Measurements from ENCODE around the gene TCP1. TPM values are rescaled to one million over a fixed set of nuclear protein-coding genes. Genes with fewer than 3 reads are reported as not detected.
"Not testable (repeated sequence)": the region's sequence is repeated elsewhere in the genome, so short reads cannot be mapped to it uniquely, and the experiment has no call there.

TCP1 gene
- total RNA-seq, 1 experiment from 2014 or later: 340 TPM

DNA sequence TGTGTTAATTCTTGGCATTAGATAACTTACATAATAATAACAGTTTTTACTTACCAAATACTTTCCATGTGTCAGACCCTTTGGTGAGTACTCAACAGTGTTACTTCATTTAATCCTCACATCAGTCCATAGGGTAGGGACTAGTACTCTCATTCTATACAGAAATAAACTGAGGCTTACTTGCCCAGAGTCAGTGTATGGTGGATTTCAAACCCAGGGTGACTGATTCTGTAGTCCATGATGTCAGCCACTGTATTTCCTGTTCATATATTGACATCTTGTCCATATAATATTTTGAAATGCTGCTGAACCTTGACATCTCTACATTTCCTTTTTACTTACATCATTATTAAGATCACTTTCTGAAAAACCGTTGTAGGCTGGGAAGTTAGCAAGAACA lies 8.2 kb upstream of the TCP1 start:
- DNase-seq (ENCODE audit: low read depth, low spot score) (no peak), ATAC-seq (no peak)
- ChIA-PET CTCF (no interaction called here), POLR2A (no interaction called here)
- Histone ChIP-seq H3K4me1 (ENCODE audit: control insufficient read depth, insufficient read depth, low read length) (no peaks in the 10 kb centered on the region), H3K27ac (ENCODE audit: low read length) (no peak overlapping the region), H3K4me3 (ENCODE audit: low read depth in 2 of 2, low read length in 2 of 2) (no peak overlapping the region), H3K9me3 (ENCODE audit: control insufficient read depth, insufficient read depth, low read depth, low read length) (no peaks in the 10 kb centered on the region), H3K27me3 (ENCODE audit: control insufficient read depth, insufficient read depth, low read length) (no peaks in the 10 kb centered on the region), H3K36me3 (ENCODE audit: control insufficient read depth, insufficient read depth, low read length) (peaks cover 17% of the 10 kb centered on the region; the same call in 1 of the 2 replicates)
- intact Hi-C loops (cut with micrococcal nuclease; ENCODE audit: unreplicated experiment) (no loop called here), in situ Hi-C loops (cut with HindIII; ENCODE audit: low pct_unique_long_range_greater_than_20kb, low sequenced_read_pairs) (no loop called here)
- TSS peak; percentile 50 for BruUV-seq (replicated peaks)
- TF ChIP-seq TCF7L2 (IDR thresholded peaks at IDR 0.05; ENCODE audit: low read depth, low read length) (no peak), POLR2AphosphoS5 (IDR thresholded peaks at IDR 0.05; ENCODE audit: low read depth, low read length) (no peak), SIN3A (IDR thresholded peaks at IDR 0.05; ENCODE audit: borderline replicate concordance, insufficient read depth, low read depth, low read length) (no peak)
- TF ChIP-seq, protein P1, sequence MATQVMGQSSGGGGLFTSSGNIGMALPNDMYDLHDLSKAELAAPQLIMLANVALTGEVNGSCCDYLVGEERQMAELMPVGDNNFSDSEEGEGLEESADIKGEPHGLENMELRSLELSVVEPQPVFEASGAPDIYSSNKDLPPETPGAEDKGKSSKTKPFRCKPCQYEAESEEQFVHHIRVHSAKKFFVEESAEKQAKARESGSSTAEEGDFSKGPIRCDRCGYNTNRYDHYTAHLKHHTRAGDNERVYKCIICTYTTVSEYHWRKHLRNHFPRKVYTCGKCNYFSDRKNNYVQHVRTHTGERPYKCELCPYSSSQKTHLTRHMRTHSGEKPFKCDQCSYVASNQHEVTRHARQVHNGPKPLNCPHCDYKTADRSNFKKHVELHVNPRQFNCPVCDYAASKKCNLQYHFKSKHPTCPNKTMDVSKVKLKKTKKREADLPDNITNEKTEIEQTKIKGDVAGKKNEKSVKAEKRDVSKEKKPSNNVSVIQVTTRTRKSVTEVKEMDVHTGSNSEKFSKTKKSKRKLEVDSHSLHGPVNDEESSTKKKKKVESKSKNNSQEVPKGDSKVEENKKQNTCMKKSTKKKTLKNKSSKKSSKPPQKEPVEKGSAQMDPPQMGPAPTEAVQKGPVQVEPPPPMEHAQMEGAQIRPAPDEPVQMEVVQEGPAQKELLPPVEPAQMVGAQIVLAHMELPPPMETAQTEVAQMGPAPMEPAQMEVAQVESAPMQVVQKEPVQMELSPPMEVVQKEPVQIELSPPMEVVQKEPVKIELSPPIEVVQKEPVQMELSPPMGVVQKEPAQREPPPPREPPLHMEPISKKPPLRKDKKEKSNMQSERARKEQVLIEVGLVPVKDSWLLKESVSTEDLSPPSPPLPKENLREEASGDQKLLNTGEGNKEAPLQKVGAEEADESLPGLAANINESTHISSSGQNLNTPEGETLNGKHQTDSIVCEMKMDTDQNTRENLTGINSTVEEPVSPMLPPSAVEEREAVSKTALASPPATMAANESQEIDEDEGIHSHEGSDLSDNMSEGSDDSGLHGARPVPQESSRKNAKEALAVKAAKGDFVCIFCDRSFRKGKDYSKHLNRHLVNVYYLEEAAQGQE (IDR thresholded peaks at IDR 0.05; ENCODE audit: insufficient read depth in 1 of 2, low read depth in 2 of 2, low read length in 1 of 2): no peak
- TF ChIP-seq, protein P2, sequence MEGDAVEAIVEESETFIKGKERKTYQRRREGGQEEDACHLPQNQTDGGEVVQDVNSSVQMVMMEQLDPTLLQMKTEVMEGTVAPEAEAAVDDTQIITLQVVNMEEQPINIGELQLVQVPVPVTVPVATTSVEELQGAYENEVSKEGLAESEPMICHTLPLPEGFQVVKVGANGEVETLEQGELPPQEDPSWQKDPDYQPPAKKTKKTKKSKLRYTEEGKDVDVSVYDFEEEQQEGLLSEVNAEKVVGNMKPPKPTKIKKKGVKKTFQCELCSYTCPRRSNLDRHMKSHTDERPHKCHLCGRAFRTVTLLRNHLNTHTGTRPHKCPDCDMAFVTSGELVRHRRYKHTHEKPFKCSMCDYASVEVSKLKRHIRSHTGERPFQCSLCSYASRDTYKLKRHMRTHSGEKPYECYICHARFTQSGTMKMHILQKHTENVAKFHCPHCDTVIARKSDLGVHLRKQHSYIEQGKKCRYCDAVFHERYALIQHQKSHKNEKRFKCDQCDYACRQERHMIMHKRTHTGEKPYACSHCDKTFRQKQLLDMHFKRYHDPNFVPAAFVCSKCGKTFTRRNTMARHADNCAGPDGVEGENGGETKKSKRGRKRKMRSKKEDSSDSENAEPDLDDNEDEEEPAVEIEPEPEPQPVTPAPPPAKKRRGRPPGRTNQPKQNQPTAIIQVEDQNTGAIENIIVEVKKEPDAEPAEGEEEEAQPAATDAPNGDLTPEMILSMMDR (IDR thresholded peaks at IDR 0.05): no peak

DNA sequence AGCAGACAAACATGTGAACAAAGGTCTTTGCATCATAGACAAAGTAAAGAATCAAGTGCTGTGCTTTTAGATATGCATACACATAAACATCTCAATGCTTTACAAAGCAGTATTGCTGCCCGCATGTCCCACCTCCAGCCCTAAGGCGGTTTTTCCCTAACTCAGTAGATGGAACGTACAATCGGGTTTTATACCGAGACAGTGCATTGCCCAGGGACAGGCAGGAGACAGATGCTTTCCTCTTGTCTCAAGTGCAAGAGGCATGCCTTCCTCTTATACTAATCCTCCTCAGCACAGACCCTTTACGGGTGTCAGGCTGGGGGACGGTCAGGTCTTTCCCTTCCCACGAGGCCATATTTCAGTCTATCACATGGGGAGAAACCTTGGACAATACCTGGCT lies 5.6 kb upstream of the TCP1 start:
- H3K4me3 ChIP-seq (ENCODE audit: low read depth in 2 of 2, low read length in 2 of 2); POLR2A ChIA-PET; ATAC-seq; DNase-seq (ENCODE audit: low read depth, low spot score); intact Hi-C loops (cut with micrococcal nuclease; ENCODE audit: unreplicated experiment); H3K4me1 ChIP-seq (ENCODE audit: control insufficient read depth, insufficient read depth, low read length); CTCF ChIA-PET; H3K9me3 ChIP-seq (ENCODE audit: control insufficient read depth, insufficient read depth, low read depth, low read length); H3K27me3 ChIP-seq (ENCODE audit: control insufficient read depth, insufficient read depth, low read length); BruUV-seq (replicated peaks); in situ Hi-C loops (cut with HindIII; ENCODE audit: low pct_unique_long_range_greater_than_20kb, low sequenced_read_pairs); H3K27ac ChIP-seq (ENCODE audit: low read length): not testable (repeated sequence)
- peaks cover 27% of the 10 kb centered on the region for H3K36me3 ChIP-seq (ENCODE audit: control insufficient read depth, insufficient read depth, low read length)

DNA sequence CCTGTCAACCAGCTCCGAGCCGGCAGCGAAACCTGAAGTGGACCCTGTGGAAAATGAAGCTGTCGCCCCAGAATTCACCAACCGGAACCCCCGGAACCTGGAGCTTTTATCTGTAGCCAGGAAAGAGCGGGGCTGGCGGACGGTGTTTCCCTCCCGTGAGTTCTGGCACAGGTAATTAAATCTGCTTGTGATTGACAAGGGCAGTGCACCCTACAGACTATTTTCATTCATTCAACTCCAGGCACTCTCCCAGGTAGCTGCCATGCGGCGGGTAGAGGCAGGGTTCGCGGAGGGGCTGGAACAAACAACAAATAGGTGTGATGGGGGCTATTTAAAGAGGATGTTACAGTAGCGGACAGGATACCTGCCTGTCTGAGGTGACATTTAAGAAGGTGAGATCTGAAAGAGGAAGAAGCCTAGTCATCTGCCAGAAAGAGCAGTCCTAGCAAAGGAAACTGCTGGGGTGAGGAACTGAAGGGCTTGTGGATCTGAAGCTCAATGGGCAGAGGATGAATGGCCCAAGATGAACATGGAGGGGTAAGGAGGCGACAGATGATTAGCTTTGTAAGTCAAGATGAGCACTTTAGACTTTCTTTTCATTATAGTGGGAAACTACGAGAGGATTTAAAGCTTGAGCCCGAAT lies 1.7 kb upstream of the TCP1 start:
- peaks cover 43% of the 10 kb centered on the region for H3K36me3 ChIP-seq (ENCODE audit: control insufficient read depth, insufficient read depth, low read length)
- no TSS peak for BruUV-seq (replicated peaks)
- ATAC-seq (no peak), DNase-seq (ENCODE audit: low read depth, low spot score) (no peak)
- H3K4me1 ChIP-seq (ENCODE audit: control insufficient read depth, insufficient read depth, low read length): peaks cover 26% of the 10 kb centered on the region; the same call in 1 of the 2 replicates
- H3K27me3 ChIP-seq (ENCODE audit: control insufficient read depth, insufficient read depth, low read length): no peaks in the 10 kb centered on the region
- in situ Hi-C loops (cut with HindIII; ENCODE audit: low pct_unique_long_range_greater_than_20kb, low sequenced_read_pairs) (no loop called here), intact Hi-C loops (cut with micrococcal nuclease; ENCODE audit: unreplicated experiment) (no loop called here)
- no peaks in the 10 kb centered on the region for H3K9me3 ChIP-seq (ENCODE audit: control insufficient read depth, insufficient read depth, low read depth, low read length)
- peak overlapping the region; percentile 98 to 99 for H3K4me3 ChIP-seq (ENCODE audit: low read depth in 2 of 2, low read length in 2 of 2)
- ChIA-PET POLR2A (interaction anchor here (0.6 kb wide), 1 partner anchor 88 kb away, joined by 17 read pairs; no protein-coding TSS in a partner anchor), CTCF (no interaction called here)
- peak overlapping the region; percentile 99 for H3K27ac ChIP-seq (ENCODE audit: low read length)
- TF ChIP-seq, protein P1 (IDR thresholded peaks at IDR 0.05; ENCODE audit: insufficient read depth in 1 of 2, low read depth in 2 of 2, low read length in 1 of 2): no peak
- TF ChIP-seq POLR2AphosphoS5 (IDR thresholded peaks at IDR 0.05; ENCODE audit: low read depth, low read length) (no peak), TCF7L2 (IDR thresholded peaks at IDR 0.05; ENCODE audit: low read depth, low read length) (no peak), SIN3A (IDR thresholded peaks at IDR 0.05; ENCODE audit: borderline replicate concordance, insufficient read depth, low read depth, low read length) (no peak)
- TF ChIP-seq, protein P2 (IDR thresholded peaks at IDR 0.05): no peak
